Upper lobe of left lung (tissue), 6 donors: ENCODE measurements around the gene BLCAP. TPM values are rescaled to one million over a fixed set of nuclear protein-coding genes. Genes with fewer than 3 reads are reported as not detected.

ENCODE experiments used
- ATAC-seq, 2 donors: fragments of 200-7000 bp; cut with Tn5 transposase; one replicate each; pipeline ENCODE4 v1.9.1; 2022; ENCODE audit warnings: mild to moderate bottlenecking in 2 of 2, moderate library complexity in 2 of 2; ENCODE audit not compliant: low FRiP score in 2 of 2
- DNase-seq, 2 donors: peaks; one replicate each; pipeline ENCODE4 v3.0.0-alpha.2; 2019 to 2020
- H3K27ac ChIP-seq, 4 donors: fragments of 200-600 bp; sonication (generic); one replicate each; pipeline ENCODE4 v1.5.1; 2016 to 2019
- H3K27me3 ChIP-seq, 4 donors: fragments of 200-600 bp; sonication (generic); one replicate each; pipeline ENCODE4 v1.5.1; 2017 to 2019
- H3K36me3 ChIP-seq, 4 donors: fragments of 200-600 bp; sonication (generic); one replicate each; pipeline ENCODE4 v1.5.1; 2016 to 2019
- H3K4me1 ChIP-seq, 4 donors: fragments of 200-600 bp; sonication (generic); one replicate each; pipeline ENCODE4 v1.5.1; 2018 to 2019
- H3K4me3 ChIP-seq, 4 donors: fragments of 200-600 bp; sonication (generic); one replicate each; pipeline ENCODE4 v1.5.1; 2017 to 2019; ENCODE audit warnings: mild to moderate bottlenecking in 2 of 4, moderate library complexity in 1 of 4
- H3K9me3 ChIP-seq, 4 donors: fragments of 200-600 bp; sonication (generic); one replicate each; pipeline ENCODE4 v1.5.1; 2018 to 2019
- CTCF ChIP-seq, 6 experiments: fragments of 450-650 bp in 4 of 6; fragments of 200-600 bp in 2 of 6; sonication (generic) in 2 of 6; IDR thresholded peaks; one replicate each; pipeline ENCODE4 v1.5.1; 2016 to 2019; ENCODE audit warnings: antibody characterized with exemption in 6 of 6
- EP300 ChIP-seq, 4 donors: sonication (generic); formaldehyde crosslinking; IDR thresholded peaks; one replicate each; pipeline ENCODE4 v1.5.1; 2017; ENCODE audit warnings: antibody characterized with exemption in 4 of 4, control low read depth in 2 of 4
- POLR2A ChIP-seq, 4 donors: fragments of 450-650 bp; IDR thresholded peaks; one replicate each; pipeline ENCODE4 v1.5.1; 2016 to 2017; ENCODE audit warnings: antibody characterized with exemption in 4 of 4, mild to moderate bottlenecking in 2 of 4
- POLR2AphosphoS5 ChIP-seq, 2 donors: sonication (generic); formaldehyde crosslinking; IDR thresholded peaks; one replicate each; pipeline ENCODE4 v1.5.1; 2017; ENCODE audit warnings: antibody characterized with exemption in 2 of 2
- WGBS, 2 donors: methylation state at CpG; one replicate each; pipeline ENCODE4 v1.1.5; 2017 to 2018; 5-methylcytosine and 5-hydroxymethylcytosine counted together
- total RNA-seq, 6 donors: library from RNA; depleted of rRNA in 4 of 6; stranded (reverse); fragments of >200 nt in 4 of 6; gene quantifications; one replicate each; pipeline versions ENCODE4 v1.1.0 to v1.2.1, GENCODE V29; 2016 to 2021
- donor health status: DM: no; HTN: no; CAD: no; lungs with moderate emphysema.
- donor health status: DM: no; HTN: yes; CAD: no; lungs with severe emphysema.

The BLCAP gene
- total RNA-seq, 6 donors from 2014 or later, result 53.4 to 79.6 (median 66.6) TPM

- DNase-seq, result no peak
- no peak for ATAC-seq
- Histone ChIP-seq H3K4me3 (no peak overlapping the region), H3K27me3 (no peaks in the 10 kb centered on the region), H3K4me1 (no peaks in the 10 kb centered on the region), H3K9me3 (no peaks in the 10 kb centered on the region), H3K27ac (no peak overlapping the region), H3K36me3 (no peaks in the 10 kb centered on the region)
- TF ChIP-seq POLR2AphosphoS5 (IDR thresholded peaks at IDR 0.05) (no peak), POLR2A (IDR thresholded peaks at IDR 0.05) (no peak), CTCF (IDR thresholded peaks at IDR 0.05) (no peak), EP300 (IDR thresholded peaks at IDR 0.05) (no peak)
- 89 to 97% methylated on average over 5 to 7 of the region's 7 CpGs for WGBS, 2 donors
These were observed 58.1 kb downstream of the BLCAP start for GRCh38 chr20:37469531-37469930.

- 75 to 77% methylated on average over 4 of the region's 4 CpGs for WGBS, 2 donors
- no peak for ATAC-seq
These were observed 58.8 kb downstream of the BLCAP start for GRCh38 chr20:37468886-37469285.

More at GRCh38 chr20:37468886-37469285, 58.8 kb downstream of the BLCAP start:
- DNase-seq, result no peak
- Histone ChIP-seq H3K4me1 (no peaks in the 10 kb centered on the region), H3K9me3 (no peaks in the 10 kb centered on the region), H3K27ac (no peak overlapping the region), H3K27me3 (no peaks in the 10 kb centered on the region), H3K36me3 (no peaks in the 10 kb centered on the region), H3K4me3 (no peak overlapping the region)
- TF ChIP-seq POLR2A (IDR thresholded peaks at IDR 0.05), result no peak
- TF ChIP-seq EP300 (IDR thresholded peaks at IDR 0.05), result no peak
- TF ChIP-seq POLR2AphosphoS5 (IDR thresholded peaks at IDR 0.05), result no peak
- TF ChIP-seq CTCF (IDR thresholded peaks at IDR 0.05), result no peak

Other genes starting within 250 kb of the BLCAP start
- 10 to 100 TPM; 11.5 to 38.6 (median 29.8) TPM for gene MANBAL, start 238.2 kb downstream of the BLCAP start, total RNA-seq
- 100 to 1,000 TPM in 1 of 6 donors, 10 to 100 TPM in 5; 31.1 to 115 (median 66.8) TPM for gene SRC, start 181.7 kb downstream of the BLCAP start, total RNA-seq
- gene NNAT, start 6.6 kb downstream of the BLCAP start, total RNA-seq, result 1 to 10 TPM in 2 of 6 donors, under 1 TPM in 2, not detected in 2; 0.66 to 1.2 (median 0.95) TPM
- 10 to 100 TPM; 25.1 to 61.0 (median 29.1) TPM for gene CTNNBL1, start 166.2 kb upstream of the BLCAP start, total RNA-seq